Mammary epithelial cell (primary cell): ENCODE results near the gene CNIH3.

Experiments
- EZH2 ChIP-seq: IDR thresholded peaks from 2 replicates; pipeline ENCODE4 v1.6.1; 2012; ENCODE audit warnings: low read length, inconsistent platforms, borderline replicate concordance
- TF ChIP-seq, protein P1 (sequence below), 2 donors: IDR thresholded peaks in 1 of 2; conservative IDR thresholded peaks in 1 of 2; 2 replicates each; pipeline ENCODE4 v1.5.1; 2011 to 2012; ENCODE audit warnings: inconsistent platforms in 2 of 2, low read length in 2 of 2, mild to moderate bottlenecking in 2 of 2, control low read depth in 1 of 2, low read depth in 1 of 2; ENCODE audit not compliant: insufficient read depth in 1 of 2; ENCODE audit errors: extremely low read depth in 1 of 2

DNA sequence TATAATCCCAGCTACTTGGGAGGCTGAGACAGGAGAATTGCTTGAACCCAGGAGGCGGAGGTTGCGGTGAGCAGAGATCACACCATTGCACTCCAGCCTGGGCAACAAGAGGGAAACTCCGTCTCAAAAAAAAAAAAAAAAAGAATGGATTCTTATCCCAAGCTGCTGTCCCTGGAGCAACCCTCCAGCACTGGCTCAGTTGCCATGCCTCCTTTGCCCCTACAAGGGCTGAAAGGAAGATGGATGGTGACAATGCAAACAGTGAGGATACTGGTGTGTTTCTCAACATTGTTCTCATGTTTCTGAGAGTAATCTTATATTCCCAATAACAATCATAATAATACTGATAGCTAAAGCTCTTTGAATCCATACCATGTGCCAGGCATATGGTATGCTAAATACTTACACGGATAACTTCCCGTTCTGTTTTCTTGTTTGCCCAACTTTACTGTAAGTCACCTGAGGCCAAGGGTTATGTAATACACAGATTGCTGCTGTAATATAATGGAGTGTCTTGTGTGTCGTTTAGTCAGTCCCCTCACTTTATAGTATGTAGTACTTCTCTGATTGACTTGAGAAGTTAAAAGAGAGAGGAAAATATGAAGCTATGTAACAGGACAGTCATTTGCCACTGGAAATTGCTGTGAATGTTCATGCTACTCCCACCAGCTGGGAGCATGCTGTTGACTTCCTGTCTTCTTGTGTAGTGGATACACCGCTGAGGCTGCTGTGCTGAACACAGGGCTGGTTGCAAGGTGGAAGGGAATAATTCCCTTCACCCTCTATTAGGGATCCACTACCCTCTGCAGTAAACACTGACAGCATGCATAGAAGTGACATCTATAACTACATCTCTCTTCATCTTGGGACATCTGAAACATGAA, 153.6 kb downstream of the CNIH3 start:
- TF ChIP-seq, protein P1, sequence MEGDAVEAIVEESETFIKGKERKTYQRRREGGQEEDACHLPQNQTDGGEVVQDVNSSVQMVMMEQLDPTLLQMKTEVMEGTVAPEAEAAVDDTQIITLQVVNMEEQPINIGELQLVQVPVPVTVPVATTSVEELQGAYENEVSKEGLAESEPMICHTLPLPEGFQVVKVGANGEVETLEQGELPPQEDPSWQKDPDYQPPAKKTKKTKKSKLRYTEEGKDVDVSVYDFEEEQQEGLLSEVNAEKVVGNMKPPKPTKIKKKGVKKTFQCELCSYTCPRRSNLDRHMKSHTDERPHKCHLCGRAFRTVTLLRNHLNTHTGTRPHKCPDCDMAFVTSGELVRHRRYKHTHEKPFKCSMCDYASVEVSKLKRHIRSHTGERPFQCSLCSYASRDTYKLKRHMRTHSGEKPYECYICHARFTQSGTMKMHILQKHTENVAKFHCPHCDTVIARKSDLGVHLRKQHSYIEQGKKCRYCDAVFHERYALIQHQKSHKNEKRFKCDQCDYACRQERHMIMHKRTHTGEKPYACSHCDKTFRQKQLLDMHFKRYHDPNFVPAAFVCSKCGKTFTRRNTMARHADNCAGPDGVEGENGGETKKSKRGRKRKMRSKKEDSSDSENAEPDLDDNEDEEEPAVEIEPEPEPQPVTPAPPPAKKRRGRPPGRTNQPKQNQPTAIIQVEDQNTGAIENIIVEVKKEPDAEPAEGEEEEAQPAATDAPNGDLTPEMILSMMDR (conservative IDR thresholded peaks at IDR 0.05 in 1 of 2, IDR thresholded peaks at IDR 0.05 in 1 of 2; ENCODE audit: extremely low read depth in 1 of 2, insufficient read depth in 1 of 2, low read depth in 1 of 2, low read length in 2 of 2) = no peak
- no peak for TF ChIP-seq EZH2
